ENCODE measurements around the gene SLC4A8.

GRCh38 chr12:51460519-51460918 lies 35.9 kb downstream of the SLC4A8 start:
- TF ChIP-seq, protein P1, sequence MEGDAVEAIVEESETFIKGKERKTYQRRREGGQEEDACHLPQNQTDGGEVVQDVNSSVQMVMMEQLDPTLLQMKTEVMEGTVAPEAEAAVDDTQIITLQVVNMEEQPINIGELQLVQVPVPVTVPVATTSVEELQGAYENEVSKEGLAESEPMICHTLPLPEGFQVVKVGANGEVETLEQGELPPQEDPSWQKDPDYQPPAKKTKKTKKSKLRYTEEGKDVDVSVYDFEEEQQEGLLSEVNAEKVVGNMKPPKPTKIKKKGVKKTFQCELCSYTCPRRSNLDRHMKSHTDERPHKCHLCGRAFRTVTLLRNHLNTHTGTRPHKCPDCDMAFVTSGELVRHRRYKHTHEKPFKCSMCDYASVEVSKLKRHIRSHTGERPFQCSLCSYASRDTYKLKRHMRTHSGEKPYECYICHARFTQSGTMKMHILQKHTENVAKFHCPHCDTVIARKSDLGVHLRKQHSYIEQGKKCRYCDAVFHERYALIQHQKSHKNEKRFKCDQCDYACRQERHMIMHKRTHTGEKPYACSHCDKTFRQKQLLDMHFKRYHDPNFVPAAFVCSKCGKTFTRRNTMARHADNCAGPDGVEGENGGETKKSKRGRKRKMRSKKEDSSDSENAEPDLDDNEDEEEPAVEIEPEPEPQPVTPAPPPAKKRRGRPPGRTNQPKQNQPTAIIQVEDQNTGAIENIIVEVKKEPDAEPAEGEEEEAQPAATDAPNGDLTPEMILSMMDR (conservative IDR thresholded peaks at IDR 0.05; ENCODE audit: low read length), result no peak
- TF ChIP-seq EZH2phosphoT487 (IDR thresholded peaks at IDR 0.05; ENCODE audit: borderline replicate concordance, low read depth, low read length), result no peak
